Sigmoid colon (tissue), 7 donors: ENCODE results near the gene C2CD2. TPM values are rescaled to one million over a fixed set of nuclear protein-coding genes. Genes with fewer than 3 reads are reported as not detected.

ENCODE experiments used
- DNase-seq: peaks from one replicate; pipeline ENCODE4 v3.0.0-alpha.2; 2019
- H3K27ac ChIP-seq, 4 donors: fragments of 200-600 bp; sonication (generic); one replicate each; pipeline ENCODE4 v1.5.1; 2016 to 2019; ENCODE audit warnings: mild to moderate bottlenecking in 1 of 4
- H3K27me3 ChIP-seq, 3 donors: fragments of 200-600 bp; sonication (generic); one replicate each; pipeline ENCODE4 v1.5.1; 2019; ENCODE audit warnings: mild to moderate bottlenecking in 1 of 3
- H3K36me3 ChIP-seq, 4 donors: fragments of 200-600 bp; sonication (generic); one replicate each; pipeline ENCODE4 v1.5.1; 2016 to 2019
- H3K4me1 ChIP-seq, 4 donors: fragments of 200-600 bp; sonication (generic); one replicate each; pipeline ENCODE4 v1.5.1; 2017 to 2019
- H3K4me3 ChIP-seq, 4 donors: fragments of 200-600 bp; sonication (generic); one replicate each; pipeline ENCODE4 v1.5.1; 2017 to 2019; ENCODE audit warnings: mild to moderate bottlenecking in 2 of 4, moderate library complexity in 1 of 4
- H3K9me3 ChIP-seq, 4 donors: fragments of 200-600 bp in 3 of 4; sonication (generic) in 3 of 4; one replicate each; pipeline versions ENCODE4 v1.5.1 to v1.6.1; 2013 to 2019
- EP300 ChIP-seq, 4 donors: sonication (generic); formaldehyde crosslinking; IDR thresholded peaks; one replicate each; pipeline ENCODE4 v1.6.1; 2017; ENCODE audit warnings: antibody characterized with exemption in 4 of 4
- POLR2A ChIP-seq, 2 donors: fragments of 450-650 bp; IDR thresholded peaks; one replicate each; pipeline ENCODE4 v1.6.1; 2016; ENCODE audit warnings: antibody characterized with exemption in 2 of 2, mild to moderate bottlenecking in 2 of 2, moderate library complexity in 2 of 2
- POLR2AphosphoS5 ChIP-seq, 4 donors: sonication (generic); formaldehyde crosslinking; IDR thresholded peaks; one replicate each; pipeline ENCODE4 v1.6.1; 2017; ENCODE audit warnings: antibody characterized with exemption in 4 of 4
- WGBS, 2 donors: extraction: QIAGEN DNeasy Blood & Tissue Kit; methylation state at CpG; one replicate each; pipeline ENCODE4 v1.1.7; 2013; 5-methylcytosine and 5-hydroxymethylcytosine counted together
- intact Hi-C: fragments of 100-400 bp; cut with DNase I; formaldehyde crosslinking; loops from one replicate; pipeline ENCODE4 v1.15.1; 2023
- polyA plus RNA-seq, 3 donors: library from polyadenylated mRNA; stranded (reverse); fragments of 200-250 nt; gene quantifications; one replicate each; pipeline ENCODE4 v1.2.3, GENCODE V29; 2013
- small RNA-seq, 3 donors: library from RNA; depleted of rRNA; stranded (forward); fragments of <200 nt; gene quantifications; one replicate each; pipeline ENCODE3, GENCODE V24; 2016
- total RNA-seq, 4 donors: library from RNA; depleted of rRNA; stranded (reverse); fragments of >200 nt; gene quantifications; one replicate each; pipeline ENCODE4 v1.1.0, GENCODE V29; 2016
- TF ChIP-seq, protein P1 (sequence below), 4 experiments: fragments of 450-650 bp in 3 of 4; fragments of 200-600 bp in 1 of 4; IDR thresholded peaks; one replicate each; pipeline ENCODE4 v1.5.1; 2016 to 2019; ENCODE audit warnings: antibody characterized with exemption in 4 of 4, mild to moderate bottlenecking in 3 of 4, moderate library complexity in 2 of 4
- donor health status: healthy with polysubstance abuse.
- donor health status: Bipolar disorder and iron deficiency.
- donor health status: healthy.

C2CD2 gene
- total and polyA plus RNA-seq, 7 donors = 1.8 to 45.1 (median 19.0) TPM

DNA sequence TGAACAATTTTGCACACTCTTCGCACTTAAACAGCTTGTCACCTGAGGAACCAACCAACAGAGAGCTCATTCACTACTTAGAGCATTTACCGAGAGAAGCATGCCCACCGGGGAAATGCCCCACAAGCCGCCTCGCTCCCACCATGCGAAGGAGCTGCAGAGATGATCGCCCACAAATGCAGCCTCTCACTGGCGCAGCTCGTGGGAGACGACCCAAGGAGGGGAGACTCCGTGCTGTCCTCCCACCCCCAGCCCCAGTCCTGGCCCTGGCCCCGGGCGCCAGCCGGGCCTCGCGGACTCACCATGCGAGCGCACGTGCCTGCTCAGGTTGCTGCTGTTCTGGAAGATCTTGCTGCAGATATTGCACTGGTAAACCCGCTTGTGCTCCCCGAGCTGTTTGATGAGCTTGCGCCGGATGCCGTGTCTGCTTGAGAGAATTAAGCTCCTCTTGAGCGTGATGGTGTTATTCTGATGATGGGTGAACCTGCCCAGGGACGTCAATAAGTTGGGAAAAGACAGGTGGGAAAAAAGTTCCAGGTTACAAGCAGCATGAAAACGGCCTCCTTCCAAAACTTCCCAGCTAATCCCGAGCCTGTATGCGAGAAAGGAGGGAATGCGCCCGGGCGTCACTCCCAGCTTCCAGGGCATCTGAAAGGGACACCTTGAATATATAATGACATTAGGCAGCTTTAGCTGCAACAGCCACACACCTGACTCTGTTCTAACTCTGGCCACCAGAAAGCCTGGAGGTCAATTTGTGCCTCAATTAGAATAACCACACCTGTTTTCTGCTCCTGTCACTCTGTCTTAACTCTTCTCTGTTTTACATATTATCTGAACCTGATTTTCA is 117.4 kb downstream of the C2CD2 start:
- intact Hi-C loops = no loop called here
- TF ChIP-seq, protein P1, sequence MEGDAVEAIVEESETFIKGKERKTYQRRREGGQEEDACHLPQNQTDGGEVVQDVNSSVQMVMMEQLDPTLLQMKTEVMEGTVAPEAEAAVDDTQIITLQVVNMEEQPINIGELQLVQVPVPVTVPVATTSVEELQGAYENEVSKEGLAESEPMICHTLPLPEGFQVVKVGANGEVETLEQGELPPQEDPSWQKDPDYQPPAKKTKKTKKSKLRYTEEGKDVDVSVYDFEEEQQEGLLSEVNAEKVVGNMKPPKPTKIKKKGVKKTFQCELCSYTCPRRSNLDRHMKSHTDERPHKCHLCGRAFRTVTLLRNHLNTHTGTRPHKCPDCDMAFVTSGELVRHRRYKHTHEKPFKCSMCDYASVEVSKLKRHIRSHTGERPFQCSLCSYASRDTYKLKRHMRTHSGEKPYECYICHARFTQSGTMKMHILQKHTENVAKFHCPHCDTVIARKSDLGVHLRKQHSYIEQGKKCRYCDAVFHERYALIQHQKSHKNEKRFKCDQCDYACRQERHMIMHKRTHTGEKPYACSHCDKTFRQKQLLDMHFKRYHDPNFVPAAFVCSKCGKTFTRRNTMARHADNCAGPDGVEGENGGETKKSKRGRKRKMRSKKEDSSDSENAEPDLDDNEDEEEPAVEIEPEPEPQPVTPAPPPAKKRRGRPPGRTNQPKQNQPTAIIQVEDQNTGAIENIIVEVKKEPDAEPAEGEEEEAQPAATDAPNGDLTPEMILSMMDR (IDR thresholded peaks at IDR 0.05) = no peak
- TF ChIP-seq POLR2A (IDR thresholded peaks at IDR 0.05) (no peak), POLR2AphosphoS5 (IDR thresholded peaks at IDR 0.05) (no peak), EP300 (IDR thresholded peaks at IDR 0.05) (no peak)
- Histone ChIP-seq H3K27me3 (no peaks in the 10 kb centered on the region), H3K36me3 (peaks cover 3 to 64% (median 24%) of the 10 kb centered on the region in 4 donors), H3K9me3 (no peaks in the 10 kb centered on the region), H3K4me1 (no peaks in the 10 kb centered on the region), H3K27ac (no peak overlapping the region), H3K4me3 (no peak overlapping the region)
- no peak for DNase-seq
- 95% methylated on average over 32 of the region's 32 CpGs for WGBS, 2 donors

DNA sequence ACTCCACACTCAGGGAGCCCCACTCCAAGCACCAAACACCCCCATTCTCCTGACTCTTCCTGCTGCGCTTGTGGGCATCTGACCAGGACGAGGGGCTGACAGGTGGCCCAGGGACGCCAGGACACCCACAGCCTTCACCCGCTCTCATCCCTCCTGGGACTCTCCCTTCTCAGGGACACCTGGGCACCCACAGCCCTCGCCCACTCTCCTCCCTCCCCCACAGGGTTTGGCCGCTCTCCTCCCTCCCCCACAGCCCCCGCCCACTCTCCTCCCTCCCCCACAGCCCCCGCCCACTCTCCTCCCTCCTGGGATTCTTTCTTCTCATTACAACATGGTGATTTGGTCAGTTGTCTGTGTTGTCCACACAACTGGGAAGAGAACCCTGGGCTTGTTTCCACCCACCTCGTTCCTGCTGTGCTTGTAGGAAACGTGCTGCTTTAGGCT is 118.1 kb downstream of the C2CD2 start:
- H3K9me3 ChIP-seq = no peaks in the 10 kb centered on the region
- TF ChIP-seq POLR2A (IDR thresholded peaks at IDR 0.05) = no peak
- no peak for TF ChIP-seq EP300 (IDR thresholded peaks at IDR 0.05)
- TF ChIP-seq POLR2AphosphoS5 (IDR thresholded peaks at IDR 0.05) = no peak
- TF ChIP-seq, protein P1 (IDR thresholded peaks at IDR 0.05) = no peak
- no peaks in the 10 kb centered on the region for H3K27me3 ChIP-seq
- DNase-seq = no peak
- no peak overlapping the region for H3K27ac ChIP-seq
- peaks cover 3 to 61% (median 24%) of the 10 kb centered on the region in 4 donors for H3K36me3 ChIP-seq
- WGBS, 2 donors = 75 to 76% methylated on average over 10 of the region's 10 CpGs
- intact Hi-C loops = no loop called here
- H3K4me3 ChIP-seq = no peak overlapping the region
- H3K4me1 ChIP-seq = no peaks in the 10 kb centered on the region

Small RNA genes within 50 kb of the gene (small RNA-seq; reads per million reads assigned to genes)
- gene RF00334 = 0 reads per million in 3 donors

Other genes starting within 250 kb of the C2CD2 start
- gene RIPK4, start 187.0 kb downstream of the C2CD2 start, total RNA-seq = under 1 TPM; under 0.01 to 0.54 (median 0.30) TPM
- 1 to 10 TPM; 4.0 to 7.8 (median 6.9) TPM for gene RIPK4, start 187.0 kb downstream of the C2CD2 start, polyA plus RNA-seq
- gene PRDM15, start 74.7 kb downstream of the C2CD2 start, total RNA-seq = 1 to 10 TPM; 3.5 to 6.9 (median 5.2) TPM
- gene PRDM15, start 74.7 kb downstream of the C2CD2 start, polyA plus RNA-seq = 1 to 10 TPM; 1.2 to 5.7 (median 3.0) TPM
- gene ZBTB21, start 56.3 kb upstream of the C2CD2 start, total RNA-seq = 10 to 100 TPM in 1 of 4 donors, 1 to 10 TPM in 3; 6.9 to 14.7 (median 7.7) TPM
- 1 to 10 TPM; 1.8 to 2.9 (median 2.8) TPM for gene ZBTB21, start 56.3 kb upstream of the C2CD2 start, polyA plus RNA-seq
- gene UMODL1, start 117.3 kb upstream of the C2CD2 start, total RNA-seq = not detected
- gene UMODL1, start 117.3 kb upstream of the C2CD2 start, polyA plus RNA-seq = under 1 TPM in 2 of 3 donors, not detected in 1; 0.13 to 0.23 TPM